Neural cell (in vitro differentiated cells): ENCODE results near the gene ZFYVE1. TPM values are rescaled to one million over a fixed set of nuclear protein-coding genes. Genes with fewer than 3 reads are reported as not detected.

Experiments used
- H2AFZ ChIP-seq: fragments of 200-600, 300-800 bp; sonication (generic), shearing (Covaris generic); 2 replicates; pipeline ENCODE4 v1.6.0; 2014; ENCODE audit warnings: low read depth, mild to moderate bottlenecking, antibody characterized with exemption, low read length, moderate library complexity
- H3F3A ChIP-seq: fragments of 200-600 bp; shearing (Covaris generic); 2 replicates; pipeline ENCODE4 v1.6.1; 2016; ENCODE audit warnings: mild to moderate bottlenecking, moderate library complexity, mixed read lengths, antibody characterized with exemption, low read length; ENCODE audit not compliant: insufficient read depth, poor library complexity, severe bottlenecking
- H3K27ac ChIP-seq: fragments of 200-600, 300-800 bp; sonication (generic), shearing (Covaris generic); 2 replicates; pipeline ENCODE4 v1.5.1; 2014; ENCODE audit warnings: mild to moderate bottlenecking, low read length, moderate library complexity
- H3K27me3 ChIP-seq: fragments of 300-800, 200-600 bp; sonication (generic), shearing (Covaris generic); 2 replicates; pipeline ENCODE4 v1.6.0; 2014; ENCODE audit warnings: mild to moderate bottlenecking, low read depth, low read length, moderate library complexity; ENCODE audit not compliant: insufficient read depth
- H3K36me3 ChIP-seq: fragments of 300-800, 200-600 bp; sonication (generic), shearing (Covaris generic); 2 replicates; pipeline ENCODE4 v1.5.1; 2014; ENCODE audit warnings: mild to moderate bottlenecking, antibody characterized with exemption, low read length, moderate library complexity; ENCODE audit not compliant: insufficient read depth
- H3K4me2 ChIP-seq: fragments of 300-800, 200-600 bp; sonication (generic), shearing (Covaris generic); 2 replicates; pipeline ENCODE4 v1.6.0; 2014; ENCODE audit warnings: mild to moderate bottlenecking, low read length
- H3K4me3 ChIP-seq: fragments of 300-800, 200-600 bp; sonication (generic), shearing (Covaris generic); 2 replicates; pipeline ENCODE4 v1.5.1; 2014; ENCODE audit warnings: mild to moderate bottlenecking, low read length, moderate library complexity
- H3K79me2 ChIP-seq: fragments of 200-600 bp; shearing (Covaris generic); replicated peaks from 2 replicates; pipeline ENCODE4 v1.6.0; 2014; ENCODE audit warnings: mild to moderate bottlenecking, low read length, moderate library complexity; ENCODE audit not compliant: insufficient read depth
- H3K9ac ChIP-seq: fragments of 300-800, 200-600 bp; sonication (generic), shearing (Covaris generic); 2 replicates; pipeline ENCODE4 v1.6.1; 2016; ENCODE audit warnings: mild to moderate bottlenecking, low read length, mixed read lengths
- H3K9me2 ChIP-seq: fragments of 200-600 bp; shearing (Covaris generic); 2 replicates; pipeline ENCODE4 v1.6.1; 2016; ENCODE audit warnings: mild to moderate bottlenecking, low read length, mixed read lengths; ENCODE audit not compliant: insufficient read depth
- H3K9me3 ChIP-seq: fragments of 200-600, 300-800 bp; sonication (generic), shearing (Covaris generic); 2 replicates; pipeline ENCODE4 v1.6.1; 2016; ENCODE audit warnings: mild to moderate bottlenecking, mixed run types, low read length, moderate library complexity, mixed read lengths
- H4K20me1 ChIP-seq: fragments of 200-600 bp; shearing (Covaris generic); 2 replicates; pipeline ENCODE4 v1.6.1; 2016; ENCODE audit warnings: mild to moderate bottlenecking, mixed run types; ENCODE audit not compliant: insufficient read depth
- CTCF ChIP-seq: fragments of 450-650 bp; IDR thresholded peaks from 2 replicates; pipeline ENCODE4 v1.5.1; 2014; ENCODE audit warnings: antibody characterized with exemption, mild to moderate bottlenecking, moderate library complexity; ENCODE audit not compliant: poor library complexity, severe bottlenecking
- EP300 ChIP-seq: fragments of 450-650 bp; conservative IDR thresholded peaks from 2 replicates; pipeline ENCODE4 v1.6.1; 2014; ENCODE audit warnings: antibody characterized with exemption, mild to moderate bottlenecking, moderate library complexity; ENCODE audit not compliant: poor library complexity, severe bottlenecking
- EZH2 ChIP-seq: fragments of 200-600, 300-800 bp; shearing (Covaris generic), sonication (generic); IDR thresholded peaks from 2 replicates; pipeline ENCODE4 v1.6.1; 2014; ENCODE audit warnings: antibody characterized with exemption, low read length, borderline replicate concordance, mild to moderate bottlenecking; ENCODE audit not compliant: insufficient read depth, poor library complexity, severe bottlenecking
- MXI1 ChIP-seq: fragments of 450-650 bp; conservative IDR thresholded peaks from 2 replicates; pipeline ENCODE4 v1.6.1; 2014; ENCODE audit warnings: antibody characterized with exemption, mild to moderate bottlenecking; ENCODE audit not compliant: poor library complexity, severe bottlenecking
- POLR2AphosphoS5 ChIP-seq: IDR thresholded peaks from 2 replicates; pipeline ENCODE4 v1.6.1; 2012
- RAD21 ChIP-seq: fragments of 450-650 bp; conservative IDR thresholded peaks from 2 replicates; pipeline ENCODE4 v1.6.1; 2014; ENCODE audit warnings: antibody characterized with exemption, mild to moderate bottlenecking, moderate library complexity
- SMC3 ChIP-seq: fragments of 450-650 bp; conservative IDR thresholded peaks from 2 replicates; pipeline ENCODE4 v1.6.1; 2014; ENCODE audit warnings: antibody characterized with exemption, mild to moderate bottlenecking, moderate library complexity; ENCODE audit not compliant: poor library complexity
- TAF1 ChIP-seq: IDR thresholded peaks from 2 replicates; pipeline ENCODE4 v1.6.1; 2012; ENCODE audit warnings: low read depth
- polyA plus RNA-seq: library from polyadenylated mRNA; depleted of rRNA; stranded (reverse); fragments of >200 nt; gene quantifications from 2 replicates; pipeline ENCODE4 v1.2.3, GENCODE V29; 2014
- TF ChIP-seq, protein P1 (sequence below): IDR thresholded peaks from 2 replicates; pipeline ENCODE4 v1.6.1; 2012; ENCODE audit warnings: borderline replicate concordance

Gene ZFYVE1
- polyA plus RNA-seq, 1 donor from 2014 or later: 13.1 TPM

- H3K9ac ChIP-seq: no peak overlapping the region
- no peaks in the 10 kb centered on the region for H4K20me1 ChIP-seq
- TF ChIP-seq POLR2AphosphoS5 (no peak), EZH2 (no peak), EP300 (no peak), MXI1 (no peak), RAD21 (no peak), SMC3 (no peak), CTCF (no peak), TAF1 (no peak)
- TF ChIP-seq, protein P1, sequence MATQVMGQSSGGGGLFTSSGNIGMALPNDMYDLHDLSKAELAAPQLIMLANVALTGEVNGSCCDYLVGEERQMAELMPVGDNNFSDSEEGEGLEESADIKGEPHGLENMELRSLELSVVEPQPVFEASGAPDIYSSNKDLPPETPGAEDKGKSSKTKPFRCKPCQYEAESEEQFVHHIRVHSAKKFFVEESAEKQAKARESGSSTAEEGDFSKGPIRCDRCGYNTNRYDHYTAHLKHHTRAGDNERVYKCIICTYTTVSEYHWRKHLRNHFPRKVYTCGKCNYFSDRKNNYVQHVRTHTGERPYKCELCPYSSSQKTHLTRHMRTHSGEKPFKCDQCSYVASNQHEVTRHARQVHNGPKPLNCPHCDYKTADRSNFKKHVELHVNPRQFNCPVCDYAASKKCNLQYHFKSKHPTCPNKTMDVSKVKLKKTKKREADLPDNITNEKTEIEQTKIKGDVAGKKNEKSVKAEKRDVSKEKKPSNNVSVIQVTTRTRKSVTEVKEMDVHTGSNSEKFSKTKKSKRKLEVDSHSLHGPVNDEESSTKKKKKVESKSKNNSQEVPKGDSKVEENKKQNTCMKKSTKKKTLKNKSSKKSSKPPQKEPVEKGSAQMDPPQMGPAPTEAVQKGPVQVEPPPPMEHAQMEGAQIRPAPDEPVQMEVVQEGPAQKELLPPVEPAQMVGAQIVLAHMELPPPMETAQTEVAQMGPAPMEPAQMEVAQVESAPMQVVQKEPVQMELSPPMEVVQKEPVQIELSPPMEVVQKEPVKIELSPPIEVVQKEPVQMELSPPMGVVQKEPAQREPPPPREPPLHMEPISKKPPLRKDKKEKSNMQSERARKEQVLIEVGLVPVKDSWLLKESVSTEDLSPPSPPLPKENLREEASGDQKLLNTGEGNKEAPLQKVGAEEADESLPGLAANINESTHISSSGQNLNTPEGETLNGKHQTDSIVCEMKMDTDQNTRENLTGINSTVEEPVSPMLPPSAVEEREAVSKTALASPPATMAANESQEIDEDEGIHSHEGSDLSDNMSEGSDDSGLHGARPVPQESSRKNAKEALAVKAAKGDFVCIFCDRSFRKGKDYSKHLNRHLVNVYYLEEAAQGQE: no peak
- no peak overlapping the region for H3K27ac ChIP-seq
- no peaks in the 10 kb centered on the region for H3K9me3 ChIP-seq
- H3F3A ChIP-seq: no peaks in the 10 kb centered on the region
- H3K4me3 ChIP-seq: no peak overlapping the region
- no peak overlapping the region for H3K4me2 ChIP-seq
- H3K9me2 ChIP-seq: no peaks in the 10 kb centered on the region
- no peaks in the 10 kb centered on the region for H3K27me3 ChIP-seq
- H2AFZ ChIP-seq: no peak overlapping the region
- no peaks in the 10 kb centered on the region for H3K79me2 ChIP-seq
- peaks cover 4% of the 10 kb centered on the region for H3K36me3 ChIP-seq
These were observed 40.7 kb downstream of the ZFYVE1 start for GRCh38 chr14:72986214-72986613.

DNA sequence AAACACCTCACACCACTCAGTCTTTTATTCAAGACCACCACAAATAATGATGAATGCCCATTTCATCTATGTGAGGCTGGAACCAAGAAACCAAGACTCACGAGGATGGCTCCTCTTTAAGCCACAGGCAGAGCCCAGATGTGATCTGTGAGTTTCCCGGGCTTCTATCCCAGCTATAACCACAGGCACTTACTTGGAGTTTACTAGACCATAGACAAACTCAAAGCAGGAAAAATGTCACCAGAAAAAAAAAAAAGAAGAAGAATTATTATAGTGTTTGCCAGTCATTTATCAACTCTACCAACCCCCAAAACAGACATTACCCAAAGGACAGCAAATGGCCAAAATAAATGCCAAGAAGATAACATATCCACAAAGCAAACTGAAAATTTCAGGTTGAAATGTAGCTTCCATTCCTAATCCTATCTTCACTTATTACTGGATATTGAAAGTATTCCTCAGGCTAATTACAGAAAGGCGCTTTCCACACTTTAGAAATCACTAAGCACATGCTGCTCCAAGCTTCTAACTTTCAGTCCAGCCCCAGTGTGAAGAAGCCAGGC is 44.7 kb downstream of the ZFYVE1 start:
- TF ChIP-seq MXI1 (no peak), POLR2AphosphoS5 (no peak), SMC3 (no peak), TAF1 (no peak)
- H3K79me2 ChIP-seq: no peaks in the 10 kb centered on the region
- no peak overlapping the region for H2AFZ ChIP-seq
- H3F3A ChIP-seq: no peaks in the 10 kb centered on the region
- H4K20me1 ChIP-seq: no peaks in the 10 kb centered on the region
- H3K9me3 ChIP-seq: no peaks in the 10 kb centered on the region
- H3K36me3 ChIP-seq: peaks cover 3% of the 10 kb centered on the region
- no peak overlapping the region for H3K4me2 ChIP-seq
- no peak overlapping the region for H3K9ac ChIP-seq
- H3K27ac ChIP-seq: no peak overlapping the region
- H3K4me3 ChIP-seq: no peak overlapping the region
- no peaks in the 10 kb centered on the region for H3K27me3 ChIP-seq
- H3K9me2 ChIP-seq: no peaks in the 10 kb centered on the region

DNA sequence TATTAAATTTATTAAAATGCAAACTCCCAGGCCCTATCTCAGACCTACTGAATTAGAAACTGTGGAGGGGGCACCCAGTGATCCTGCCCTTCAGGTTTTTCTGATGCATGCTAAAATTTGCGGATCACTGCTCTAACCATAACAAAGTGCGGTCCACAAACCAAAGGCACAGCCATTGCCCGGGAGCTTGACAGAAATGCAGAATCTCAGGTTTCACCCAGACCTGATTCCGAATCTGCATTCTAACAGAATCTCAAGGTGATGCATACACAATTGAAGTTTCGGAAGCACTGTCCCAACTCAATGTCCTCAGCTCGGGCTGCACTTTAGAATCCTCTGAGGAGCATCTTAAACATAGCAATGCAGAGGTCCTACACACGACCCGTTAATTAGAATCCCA is 46.0 kb downstream of the ZFYVE1 start:
- Histone ChIP-seq H3K9me3 (no peaks in the 10 kb centered on the region), H3K36me3 (no peaks in the 10 kb centered on the region), H3K79me2 (no peaks in the 10 kb centered on the region), H3K4me2 (no peak overlapping the region), H3K9me2 (no peaks in the 10 kb centered on the region), H3K4me3 (no peak overlapping the region), H3K27ac (no peak overlapping the region), H3K27me3 (no peaks in the 10 kb centered on the region), H3K9ac (no peak overlapping the region), H3F3A (no peaks in the 10 kb centered on the region), H2AFZ (no peak overlapping the region), H4K20me1 (no peaks in the 10 kb centered on the region)
- TF ChIP-seq CTCF (no peak), EZH2 (no peak), POLR2AphosphoS5 (no peak), EP300 (no peak), RAD21 (no peak), MXI1 (no peak), TAF1 (no peak)
